WI38 (cell line): Measurements from ENCODE around the gene RFWD3.

Experiments used
- H3K4me3 ChIP-seq: 2 replicates; pipeline ENCODE4 v1.5.1; 2011; ENCODE audit warnings: low read depth, mild to moderate bottlenecking, control low read depth, low read length
- CTCF ChIP-seq: IDR thresholded peaks from 2 replicates; pipeline ENCODE4 v1.5.1; 2012; ENCODE audit warnings: low read depth, mild to moderate bottlenecking, control low read depth, low read length

The RFWD3 gene

GRCh38 chr16:74605746-74606520, 60.7 kb downstream of the RFWD3 start:
- no peak for TF ChIP-seq CTCF
- peak overlapping the region; percentile 78 for H3K4me3 ChIP-seq

DNA sequence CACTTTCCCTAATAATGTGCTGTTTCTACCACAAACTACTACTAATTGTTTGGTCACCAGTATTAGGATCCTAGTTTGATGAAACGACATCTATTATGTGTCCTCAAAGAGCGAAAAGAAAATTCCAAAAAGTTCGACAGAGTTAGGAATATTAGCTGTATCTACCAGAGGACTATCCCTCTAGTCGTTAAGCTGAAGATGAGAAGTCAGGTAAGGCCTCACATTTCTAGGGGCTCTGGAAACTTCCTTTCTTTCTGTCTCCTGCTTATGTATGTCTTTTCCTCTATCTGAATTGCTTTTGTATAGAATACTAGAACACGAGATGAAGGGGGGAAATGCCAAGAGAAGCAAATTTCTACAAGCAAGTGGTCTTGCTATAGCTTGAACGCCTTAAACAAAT, 61.3 kb downstream of the RFWD3 start:
- H3K4me3 ChIP-seq, result peak overlapping the region; percentile 78
- TF ChIP-seq CTCF, result no peak

GRCh38 chr16:74603848-74604247, 62.8 kb downstream of the RFWD3 start:
- no peak overlapping the region for H3K4me3 ChIP-seq
- TF ChIP-seq CTCF, result no peak

GRCh38 chr16:74601126-74601871, 65.4 kb downstream of the RFWD3 start:
- H3K4me3 ChIP-seq, result no peak overlapping the region
- TF ChIP-seq CTCF, result no peak

DNA sequence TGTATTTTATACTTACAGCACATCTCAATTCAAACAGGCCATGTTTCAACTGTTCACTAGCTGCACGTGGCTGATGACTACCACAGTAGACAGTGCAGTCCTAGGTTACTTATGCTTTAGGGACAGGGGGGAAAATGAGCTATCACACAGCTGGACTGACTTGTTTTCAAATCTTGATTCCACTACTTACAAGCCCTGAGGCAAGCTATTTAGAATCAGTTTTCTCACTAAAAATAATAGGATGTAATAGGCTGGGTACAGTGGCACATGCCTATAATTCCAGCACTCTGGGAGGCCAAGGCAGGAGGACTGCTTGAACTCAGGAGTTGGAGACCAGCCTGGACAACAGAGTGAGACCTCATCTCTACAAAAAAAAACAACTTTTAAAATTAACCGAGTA, 70.1 kb downstream of the RFWD3 start:
- no peak for TF ChIP-seq CTCF
- no peak overlapping the region for H3K4me3 ChIP-seq

- H3K4me3 ChIP-seq, result no peak overlapping the region
- no peak for TF ChIP-seq CTCF
Observed at GRCh38 chr16:74592847-74593246, 73.8 kb downstream of the RFWD3 start.
